Measurements from ENCODE around the gene ZNF398. TPM values are rescaled to one million over a fixed set of nuclear protein-coding genes. Genes with fewer than 3 reads are reported as not detected.

The ZNF398 gene
- total RNA-seq, 2 experiments from 2014 or later: 11.8 to 13.3 TPM

DNA sequence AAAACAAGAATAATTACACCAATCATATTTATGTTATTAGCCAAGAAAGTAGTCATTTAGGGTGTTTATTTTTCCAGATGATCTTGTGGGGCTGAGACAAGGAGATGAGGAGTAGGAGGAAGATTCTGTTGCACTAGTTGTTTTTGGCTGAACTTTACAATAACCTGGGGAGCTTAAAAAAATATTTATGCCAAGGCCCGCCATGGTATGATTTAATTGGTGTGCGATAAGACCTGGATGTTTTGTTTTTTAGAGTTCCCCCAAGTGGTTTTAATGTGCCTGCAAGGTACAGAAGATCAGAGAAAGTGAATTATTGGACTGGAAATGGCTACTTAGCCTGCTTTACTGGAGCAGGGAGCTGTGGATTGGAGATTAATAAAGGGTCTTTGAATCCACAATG is 41.0 kb downstream of the ZNF398 start:
- H3K4me3 Mint-ChIP-seq: no peak overlapping the region
- H3K4me1 Mint-ChIP-seq (ENCODE audit: low read depth): peaks cover 22% of the 10 kb centered on the region
- no peaks in the 10 kb centered on the region for H3K36me3 Mint-ChIP-seq (ENCODE audit: low read depth)
- ChIA-PET CTCF (no interaction called here), POLR2A (interaction anchor here (0.8 kb wide), 1 partner anchor 11 kb away, joined by 4 read pairs; no protein-coding TSS in a partner anchor)
- ATAC-seq: no peak
- no peaks in the 10 kb centered on the region for H3K9me3 Mint-ChIP-seq (ENCODE audit: insufficient read depth)
- peaks cover 2% of the 10 kb centered on the region for H3K27me3 Mint-ChIP-seq (ENCODE audit: low read depth)
- DNase-seq: no peak
- no peak overlapping the region for H3K27ac Mint-ChIP-seq

DNA sequence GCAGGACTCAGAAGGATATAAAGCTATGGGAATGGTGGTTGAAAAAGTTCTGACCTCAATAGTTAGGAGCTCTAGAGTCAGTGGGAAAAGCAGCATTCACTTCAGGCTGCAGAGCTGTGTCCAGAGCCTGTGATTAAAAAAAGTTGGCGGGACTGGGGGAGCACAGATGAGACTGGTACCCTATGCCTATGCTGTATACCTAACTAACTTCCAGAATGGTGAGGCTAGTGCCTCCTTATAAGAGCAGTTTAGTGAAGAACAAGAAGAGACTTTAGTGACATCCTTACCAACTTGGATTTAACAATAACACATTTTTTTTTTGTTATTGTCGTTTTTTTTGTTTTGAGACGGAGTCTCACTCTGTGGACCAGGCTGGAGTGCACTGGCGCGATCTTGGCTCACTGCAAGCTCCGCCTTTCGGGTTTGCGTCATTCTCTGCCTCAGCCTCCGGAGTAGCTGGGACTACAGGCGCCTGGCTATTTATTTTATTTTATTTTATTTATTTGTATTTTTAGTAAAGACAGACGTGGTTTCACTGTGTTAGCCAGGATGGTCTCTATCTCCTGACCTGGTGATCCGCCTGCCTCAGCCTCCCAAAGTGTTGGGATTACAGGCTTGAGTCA is 41.5 kb downstream of the ZNF398 start:
- ChIA-PET POLR2A (interaction anchor here (0.8 kb wide), 1 partner anchor 11 kb away, joined by 4 read pairs; no protein-coding TSS in a partner anchor), CTCF (no interaction called here)
- Mint-ChIP-seq H3K36me3 (ENCODE audit: low read depth) (no peaks in the 10 kb centered on the region), H3K4me1 (ENCODE audit: low read depth) (peaks cover 21% of the 10 kb centered on the region), H3K4me3 (no peak overlapping the region), H3K27ac (no peak overlapping the region), H3K9me3 (ENCODE audit: insufficient read depth) (no peaks in the 10 kb centered on the region), H3K27me3 (ENCODE audit: low read depth) (peaks cover 2% of the 10 kb centered on the region)
- DNase-seq: no peak
- no peak for ATAC-seq

DNA sequence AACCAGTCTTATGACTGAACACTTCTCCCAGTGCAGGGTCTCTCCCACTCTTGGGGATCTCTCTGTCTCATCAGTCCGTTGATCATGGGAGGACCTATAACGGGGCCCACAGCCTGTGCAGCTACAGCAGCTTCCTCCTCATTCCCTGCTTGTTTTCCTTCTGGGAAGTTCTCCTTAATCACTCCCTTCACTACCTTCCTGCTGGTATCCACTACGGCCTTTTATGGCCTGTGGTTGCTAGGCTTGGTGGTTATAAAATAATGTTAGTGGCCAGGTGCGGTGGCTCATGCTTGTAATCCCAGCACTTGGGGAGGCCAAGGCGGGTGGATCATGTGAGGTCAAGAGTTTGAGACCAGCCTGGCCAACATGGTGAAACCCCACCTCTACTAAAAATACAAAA is 44.6 kb downstream of the ZNF398 start:
- ChIA-PET POLR2A (no interaction called here), CTCF (no interaction called here)
- H3K4me1 Mint-ChIP-seq (ENCODE audit: low read depth): peaks cover 31% of the 10 kb centered on the region
- H3K27ac Mint-ChIP-seq: peak overlapping the region; percentile 88
- H3K9me3 Mint-ChIP-seq (ENCODE audit: insufficient read depth): no peaks in the 10 kb centered on the region
- H3K36me3 Mint-ChIP-seq (ENCODE audit: low read depth): peaks cover 3% of the 10 kb centered on the region
- peaks cover 2% of the 10 kb centered on the region for H3K27me3 Mint-ChIP-seq (ENCODE audit: low read depth)
- ATAC-seq (no peak), DNase-seq (no peak)
- peak overlapping the region; percentile 75 for H3K4me3 Mint-ChIP-seq

DNA sequence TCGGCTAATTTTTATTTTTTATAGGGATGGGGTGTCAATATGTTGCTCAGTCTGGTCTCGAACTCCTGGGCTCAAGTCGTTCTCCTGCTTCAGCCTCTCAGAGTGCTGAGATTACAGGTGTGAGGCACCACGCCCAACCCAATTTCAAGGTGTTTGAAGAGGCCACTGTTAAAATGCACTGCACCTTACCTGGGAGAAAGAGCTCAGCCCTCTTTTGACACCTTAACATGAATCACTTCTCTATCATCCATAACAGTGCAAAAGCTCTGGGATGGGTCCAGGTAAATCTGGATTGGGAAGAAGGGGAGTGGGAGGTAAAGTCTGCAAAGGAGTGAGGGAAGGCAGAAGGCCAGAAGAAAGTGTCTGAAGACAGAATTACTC is 47.5 kb downstream of the ZNF398 start:
- DNase-seq (no peak), ATAC-seq (no peak)
- H3K4me1 Mint-ChIP-seq (ENCODE audit: low read depth): peaks cover 50% of the 10 kb centered on the region
- H3K4me3 Mint-ChIP-seq: peak overlapping the region; percentile 83
- peaks cover 25% of the 10 kb centered on the region for H3K36me3 Mint-ChIP-seq (ENCODE audit: low read depth)
- CTCF ChIA-PET: interaction anchor here (0.6 to 2.5 kb wide), 16 partner anchors 8 to 431 kb away, joined by 3 to 22 read pairs (median 4); partner anchors contain the start of genes ZNF398 and ZNF783
- no peaks in the 10 kb centered on the region for H3K9me3 Mint-ChIP-seq (ENCODE audit: insufficient read depth)
- POLR2A ChIA-PET: interaction anchor here (0.8 to 2.5 kb wide), 5 partner anchors 9 to 69 kb away, joined by 3 to 16 read pairs (median 6); partner anchors contain the start of genes ZNF398 and ZNF425
- peak overlapping the region; percentile 78 for H3K27ac Mint-ChIP-seq
- no peaks in the 10 kb centered on the region for H3K27me3 Mint-ChIP-seq (ENCODE audit: low read depth)

DNA sequence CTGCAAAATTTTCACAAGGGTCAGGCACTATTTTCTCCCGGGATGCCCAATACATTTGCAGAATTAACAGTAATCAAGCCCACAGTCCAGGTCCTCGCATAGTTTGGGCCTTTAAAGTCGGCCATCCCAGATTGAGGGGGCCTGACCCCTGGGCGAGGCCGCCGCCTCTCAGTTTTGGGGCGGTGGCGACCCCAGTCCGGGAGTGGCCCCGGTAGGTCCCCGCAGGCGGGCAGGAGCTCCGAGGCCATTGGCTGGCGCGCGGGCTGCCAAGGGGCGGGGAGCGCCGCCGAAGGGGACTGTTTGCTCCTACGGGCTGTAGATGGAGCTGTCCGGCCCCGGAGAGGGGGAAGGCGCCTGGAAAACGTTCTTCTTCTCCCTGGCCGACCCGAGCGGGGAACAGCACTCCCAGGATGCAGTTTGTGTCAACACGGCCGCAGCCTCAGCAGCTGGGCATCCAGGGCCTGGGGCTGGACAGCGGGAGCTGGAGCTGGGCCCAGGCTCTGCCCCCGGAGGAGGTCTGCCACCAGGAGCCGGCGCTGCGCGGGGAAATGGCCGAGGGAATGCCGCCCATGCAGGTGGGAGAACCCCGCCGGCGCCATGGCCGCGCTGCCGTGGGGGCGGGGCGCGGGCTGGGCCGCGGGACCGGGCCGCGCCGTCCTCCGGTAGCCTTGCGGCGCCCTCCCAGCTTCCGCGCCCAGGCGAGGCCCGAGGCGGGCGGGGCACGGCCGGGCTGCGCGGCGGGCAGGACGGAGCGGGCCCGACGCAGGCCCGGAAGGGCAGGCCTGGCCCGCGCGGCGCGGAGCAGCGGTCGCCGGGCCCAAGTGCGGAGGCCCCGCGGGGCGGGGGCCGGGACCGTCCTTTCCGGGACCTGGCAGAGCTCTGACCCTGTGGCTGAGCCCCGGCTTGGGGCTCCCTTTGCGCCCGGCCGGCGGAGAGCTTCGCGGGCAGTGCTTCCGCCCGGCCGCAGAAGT is 48.2 kb downstream of the ZNF398 start, which contains the start of gene ZNF282:
TSS of gene ZNF282 (plus strand) at position 367 of the 971 bp plus-strand sequence. CDS start at position 411, 44 bp downstream.
- peak; percentile 92 for ATAC-seq
- peak; percentile 81 for DNase-seq
- peaks cover 50% of the 10 kb centered on the region for H3K4me1 Mint-ChIP-seq (ENCODE audit: low read depth)
- H3K4me3 Mint-ChIP-seq: peak within 1 kb of the TSS; percentile 87
- H3K9me3 Mint-ChIP-seq (ENCODE audit: insufficient read depth): no peaks in the 10 kb centered on the region
- peak within 1 kb of the TSS; percentile 85 for H3K27ac Mint-ChIP-seq
- ChIA-PET POLR2A (interaction anchor here (0.7 to 2.5 kb wide), 7 partner anchors 9 to 1924 kb away, joined by 3 to 16 read pairs (median 4); partner anchors contain the start of genes ZNF398 and ZNF425), CTCF (interaction anchor here (0.6 to 2.5 kb wide), 19 partner anchors 9 to 547 kb away, joined by 3 to 22 read pairs (median 4); partner anchors contain the start of genes ZNF398 and ZNF783)
- peaks cover 31% of the 10 kb centered on the region for H3K36me3 Mint-ChIP-seq (ENCODE audit: low read depth)
- H3K27me3 Mint-ChIP-seq (ENCODE audit: low read depth): no peaks in the 10 kb centered on the region

DNA sequence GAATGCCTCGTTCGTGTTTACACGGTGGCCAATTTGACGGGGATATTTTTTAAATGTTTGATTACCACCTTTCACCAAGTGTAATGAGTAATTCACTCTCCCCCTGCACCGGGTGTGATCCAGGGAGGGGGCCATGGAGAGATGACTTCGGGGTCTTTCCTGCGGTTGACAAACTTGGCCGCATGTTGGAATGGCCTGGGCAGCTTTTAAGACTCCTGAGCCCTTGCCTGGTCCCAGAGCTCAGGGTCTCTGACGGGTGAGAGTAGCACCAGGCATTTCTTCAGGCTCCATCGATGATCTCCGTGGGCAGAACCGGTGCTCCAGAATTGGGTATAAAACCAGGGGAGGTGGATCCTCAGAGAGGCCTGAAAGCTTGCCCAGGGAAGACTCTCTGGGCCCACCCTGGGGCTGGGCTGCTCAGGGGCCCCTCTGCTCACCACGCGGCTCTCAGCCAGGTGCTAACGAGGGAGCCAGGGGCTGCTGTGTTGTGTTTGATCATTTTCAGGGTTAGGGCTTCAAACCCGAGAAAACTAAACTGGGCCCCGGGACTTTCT is 49.0 kb downstream of the ZNF398 start:
- DNase-seq: peak; percentile 25
- ATAC-seq: peak; percentile 17
- Mint-ChIP-seq H3K27ac (peak overlapping the region; percentile 85), H3K9me3 (ENCODE audit: insufficient read depth) (no peaks in the 10 kb centered on the region), H3K27me3 (ENCODE audit: low read depth) (no peaks in the 10 kb centered on the region), H3K36me3 (ENCODE audit: low read depth) (peaks cover 36% of the 10 kb centered on the region), H3K4me1 (ENCODE audit: low read depth) (peaks cover 48% of the 10 kb centered on the region), H3K4me3 (peak overlapping the region; percentile 87)
- ChIA-PET CTCF (interaction anchor here (0.7 to 2.5 kb wide), 11 partner anchors 10 to 546 kb away, joined by 3 to 22 read pairs (median 5); partner anchors contain the start of genes ZNF398 and ZNF783), POLR2A (interaction anchor here (0.7 to 2.5 kb wide), 5 partner anchors 8 to 1923 kb away, joined by 3 to 16 read pairs (median 4); partner anchors contain the start of gene ZNF398)

DNA sequence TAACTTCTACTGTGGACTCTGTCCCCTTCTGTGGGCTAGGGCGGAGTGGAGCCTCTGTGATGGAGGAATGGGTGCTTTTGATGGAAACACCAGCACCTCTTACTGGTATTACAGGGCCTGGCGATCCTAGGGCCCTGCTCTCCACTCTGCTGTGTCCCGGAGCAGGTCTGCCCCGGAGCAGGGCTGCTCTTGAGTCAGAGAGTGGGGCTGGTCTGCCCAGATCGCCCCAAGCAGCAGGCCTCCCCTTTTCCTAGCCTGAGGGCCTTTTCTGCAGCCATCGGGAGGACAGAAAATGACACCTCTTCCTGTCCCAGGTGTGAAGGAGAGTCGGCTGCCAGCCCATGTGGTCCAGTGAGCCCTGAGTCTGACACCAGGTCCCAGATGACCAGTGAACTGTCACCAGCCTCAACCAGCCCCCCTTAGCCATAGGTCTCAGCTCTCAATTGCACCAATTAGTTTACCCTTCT is 49.5 kb downstream of the ZNF398 start:
- Mint-ChIP-seq H3K4me1 (ENCODE audit: low read depth) (peaks cover 45% of the 10 kb centered on the region), H3K27me3 (ENCODE audit: low read depth) (no peaks in the 10 kb centered on the region), H3K4me3 (peak overlapping the region; percentile 87), H3K36me3 (ENCODE audit: low read depth) (peaks cover 39% of the 10 kb centered on the region), H3K9me3 (ENCODE audit: insufficient read depth) (no peaks in the 10 kb centered on the region), H3K27ac (peak overlapping the region; percentile 85)
- peak; percentile 10 for ATAC-seq
- ChIA-PET POLR2A (interaction anchor here (0.7 to 2.5 kb wide), 2 partner anchors 49 to 1923 kb away, joined by 3 to 16 read pairs; partner anchors contain the start of gene ZNF398), CTCF (interaction anchor here (1.4 to 2.5 kb wide), 2 partner anchors 49 to 71 kb away, joined by 4 to 22 read pairs; partner anchors contain the start of gene ZNF398)
- DNase-seq: no peak

DNA sequence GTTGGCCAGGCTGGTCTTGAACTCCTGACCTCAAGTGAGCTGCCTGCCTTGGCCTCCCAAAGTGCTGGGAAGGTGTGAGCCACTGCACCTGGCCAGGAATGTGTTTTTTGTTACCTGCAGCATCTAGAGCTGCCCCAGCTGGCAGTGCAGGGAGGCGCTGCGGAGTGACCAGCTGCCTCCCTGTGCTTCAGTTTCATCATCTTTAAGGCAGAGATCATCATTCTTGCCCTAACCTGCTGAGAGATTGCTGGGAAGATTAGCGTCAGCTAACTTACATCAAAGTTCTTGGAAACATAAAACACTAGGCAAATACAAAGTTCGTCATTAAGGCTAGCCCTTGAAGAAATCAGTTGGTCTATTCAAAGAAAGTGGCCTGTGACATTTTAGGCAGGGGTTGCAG is 50.4 kb downstream of the ZNF398 start:
- ATAC-seq (no peak), DNase-seq (no peak)
- ChIA-PET CTCF (interaction anchor here (1.1 kb wide), 1 partner anchor 72 kb away, joined by 3 read pairs; no protein-coding TSS in a partner anchor), POLR2A (no interaction called here)
- H3K4me1 Mint-ChIP-seq (ENCODE audit: low read depth): peaks cover 47% of the 10 kb centered on the region
- no peaks in the 10 kb centered on the region for H3K9me3 Mint-ChIP-seq (ENCODE audit: insufficient read depth)
- H3K27ac Mint-ChIP-seq: no peak overlapping the region
- no peaks in the 10 kb centered on the region for H3K27me3 Mint-ChIP-seq (ENCODE audit: low read depth)
- peaks cover 42% of the 10 kb centered on the region for H3K36me3 Mint-ChIP-seq (ENCODE audit: low read depth)
- peak overlapping the region; percentile 87 for H3K4me3 Mint-ChIP-seq

DNA sequence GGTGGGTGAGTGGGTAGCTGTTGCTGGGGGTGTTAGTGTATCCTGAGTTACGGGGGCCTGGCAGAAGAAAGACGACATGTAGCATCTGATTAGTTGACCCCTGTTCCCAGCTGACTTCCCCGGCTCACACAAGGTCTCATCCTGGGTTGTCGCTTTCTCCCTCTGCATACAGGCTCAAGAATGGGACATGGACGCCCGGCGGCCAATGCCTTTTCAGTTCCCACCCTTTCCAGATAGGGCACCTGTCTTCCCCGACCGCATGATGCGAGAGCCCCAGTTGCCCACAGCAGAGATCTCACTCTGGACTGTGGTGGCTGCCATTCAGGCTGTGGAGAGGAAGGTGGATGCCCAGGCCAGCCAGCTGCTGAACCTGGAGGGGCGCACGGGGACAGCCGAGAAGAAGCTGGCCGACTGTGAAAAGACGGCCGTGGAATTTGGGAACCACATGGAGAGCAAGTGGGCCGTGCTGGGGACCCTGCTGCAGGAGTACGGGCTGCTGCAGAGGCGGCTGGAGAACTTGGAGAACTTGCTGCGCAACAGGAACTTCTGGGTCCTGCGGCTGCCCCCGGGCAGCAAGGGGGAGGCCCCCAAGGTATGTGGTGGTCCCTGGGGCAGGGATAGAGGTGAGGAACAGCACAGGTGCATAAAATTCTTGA is 51.0 kb downstream of the ZNF398 start:
- peaks cover 48% of the 10 kb centered on the region for H3K36me3 Mint-ChIP-seq (ENCODE audit: low read depth)

DNA sequence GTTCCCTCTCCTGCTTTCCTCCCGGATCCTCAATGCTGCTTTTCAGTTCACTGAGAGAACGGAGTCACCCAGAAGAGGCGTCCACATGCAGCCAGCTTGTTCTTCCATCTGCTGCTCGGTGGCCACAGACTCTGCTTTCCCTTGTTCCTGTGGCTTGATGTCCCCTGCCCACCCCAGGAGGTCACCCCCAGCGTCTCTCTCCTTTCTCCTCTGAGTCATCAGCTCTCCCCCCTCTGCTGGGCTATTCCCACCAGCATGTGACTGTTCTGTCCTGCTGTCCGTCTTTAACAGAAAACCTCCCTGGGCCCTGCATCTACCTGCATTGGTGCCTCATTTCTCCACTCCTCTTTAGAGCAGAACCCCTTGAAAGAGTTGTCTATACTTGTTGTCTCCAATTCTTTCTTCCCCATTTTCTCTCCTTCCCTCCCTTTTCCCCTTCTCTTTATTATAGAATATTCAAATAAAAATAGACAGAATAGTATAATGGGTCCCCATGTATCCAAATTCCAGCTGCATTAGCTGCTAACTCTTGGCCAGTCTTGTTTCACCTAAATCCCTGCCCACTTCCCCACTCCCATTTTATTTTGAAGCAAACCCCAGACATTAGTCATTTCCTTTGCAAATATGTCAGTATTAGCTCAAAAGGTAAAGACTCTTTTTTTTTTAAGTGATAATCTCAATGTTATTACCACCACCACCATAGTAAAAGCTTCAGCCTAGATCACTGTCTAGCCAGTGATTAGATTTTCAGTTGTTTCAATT is 52.2 kb downstream of the ZNF398 start:
- Mint-ChIP-seq H3K27ac (peak overlapping the region; percentile 16), H3K27me3 (ENCODE audit: low read depth) (no peaks in the 10 kb centered on the region), H3K9me3 (ENCODE audit: insufficient read depth) (no peaks in the 10 kb centered on the region), H3K4me1 (ENCODE audit: low read depth) (peaks cover 53% of the 10 kb centered on the region), H3K4me3 (no peak overlapping the region), H3K36me3 (ENCODE audit: low read depth) (peaks cover 60% of the 10 kb centered on the region)
- CTCF ChIA-PET: no interaction called here
- POLR2A ChIA-PET: interaction anchor here (1.1 kb wide), 1 partner anchor 11 kb away, joined by 4 read pairs; no protein-coding TSS in a partner anchor
- DNase-seq (no peak), ATAC-seq (no peak)

More for the DNA sequence above, 51.0 kb downstream of the ZNF398 start:
- no peak overlapping the region for H3K4me3 Mint-ChIP-seq
- H3K4me1 Mint-ChIP-seq (ENCODE audit: low read depth): peaks cover 53% of the 10 kb centered on the region
- ChIA-PET POLR2A (no interaction called here), CTCF (interaction anchor here (1.1 kb wide), 1 partner anchor 73 kb away, joined by 3 read pairs; no protein-coding TSS in a partner anchor)
- H3K27me3 Mint-ChIP-seq (ENCODE audit: low read depth): no peaks in the 10 kb centered on the region
- DNase-seq (no peak), ATAC-seq (no peak)
- no peaks in the 10 kb centered on the region for H3K9me3 Mint-ChIP-seq (ENCODE audit: insufficient read depth)
- no peak overlapping the region for H3K27ac Mint-ChIP-seq

All from activated CD8-positive, alpha-beta T cell treated with anti-CD3 and anti-CD28 coated beads, Interleukin-2, amount 10 ng/mL, durations not matched to agents 7 days and 5 days (primary cell).